SJSA1 (cell line): Measurements from ENCODE around the gene HPRT1. TPM values are rescaled to one million over a fixed set of nuclear protein-coding genes. Genes with fewer than 3 reads are reported as not detected.

Source experiments
- DNase-seq, 2 experiments: peaks; one replicate each; pipeline ENCODE4 v3.0.0-alpha.2; 2015 to 2020; ENCODE audit warnings: low spot score in 2 of 2, low read depth in 1 of 2
- H3K27ac ChIP-seq: fragments of 250-450 bp; sonication (Bioruptor Pico); 2 replicates; pipeline ENCODE4 v1.5.1; 2020; ENCODE audit warnings: mild to moderate bottlenecking, moderate library complexity
- H3K27me3 ChIP-seq: fragments of 250-450 bp; sonication (Bioruptor Pico); replicated peaks from 2 replicates; pipeline ENCODE4 v1.5.1; 2020; ENCODE audit warnings: mild to moderate bottlenecking, moderate library complexity
- H3K36me3 ChIP-seq: fragments of 250-450 bp; sonication (Bioruptor Pico); 2 replicates; pipeline ENCODE4 v1.5.1; 2020; ENCODE audit warnings: mild to moderate bottlenecking
- H3K4me1 ChIP-seq: fragments of 250-450 bp; sonication (Bioruptor Pico); replicated peaks from 2 replicates; pipeline ENCODE4 v1.6.1; 2021; ENCODE audit warnings: mild to moderate bottlenecking
- H3K4me3 ChIP-seq: fragments of 250-450 bp; sonication (Bioruptor Pico); 2 replicates; pipeline ENCODE4 v1.5.1; 2020; ENCODE audit warnings: mild to moderate bottlenecking
- H3K9me3 ChIP-seq: fragments of 250-450 bp; sonication (Bioruptor Pico); replicated peaks from 2 replicates; pipeline ENCODE4 v1.5.1; 2020; ENCODE audit warnings: mild to moderate bottlenecking
- total RNA-seq: library from RNA; depleted of rRNA; stranded (reverse); fragments of >200 nt; shearing (Covaris generic); gene quantifications from 2 replicates; pipeline ENCODE4 v1.2.3, GENCODE V29; 2014; rRNA removed

The HPRT1 gene, protein sequence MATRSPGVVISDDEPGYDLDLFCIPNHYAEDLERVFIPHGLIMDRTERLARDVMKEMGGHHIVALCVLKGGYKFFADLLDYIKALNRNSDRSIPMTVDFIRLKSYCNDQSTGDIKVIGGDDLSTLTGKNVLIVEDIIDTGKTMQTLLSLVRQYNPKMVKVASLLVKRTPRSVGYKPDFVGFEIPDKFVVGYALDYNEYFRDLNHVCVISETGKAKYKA
- 19.2 and 21.4 TPM in 2 replicates for total RNA-seq

DNA sequence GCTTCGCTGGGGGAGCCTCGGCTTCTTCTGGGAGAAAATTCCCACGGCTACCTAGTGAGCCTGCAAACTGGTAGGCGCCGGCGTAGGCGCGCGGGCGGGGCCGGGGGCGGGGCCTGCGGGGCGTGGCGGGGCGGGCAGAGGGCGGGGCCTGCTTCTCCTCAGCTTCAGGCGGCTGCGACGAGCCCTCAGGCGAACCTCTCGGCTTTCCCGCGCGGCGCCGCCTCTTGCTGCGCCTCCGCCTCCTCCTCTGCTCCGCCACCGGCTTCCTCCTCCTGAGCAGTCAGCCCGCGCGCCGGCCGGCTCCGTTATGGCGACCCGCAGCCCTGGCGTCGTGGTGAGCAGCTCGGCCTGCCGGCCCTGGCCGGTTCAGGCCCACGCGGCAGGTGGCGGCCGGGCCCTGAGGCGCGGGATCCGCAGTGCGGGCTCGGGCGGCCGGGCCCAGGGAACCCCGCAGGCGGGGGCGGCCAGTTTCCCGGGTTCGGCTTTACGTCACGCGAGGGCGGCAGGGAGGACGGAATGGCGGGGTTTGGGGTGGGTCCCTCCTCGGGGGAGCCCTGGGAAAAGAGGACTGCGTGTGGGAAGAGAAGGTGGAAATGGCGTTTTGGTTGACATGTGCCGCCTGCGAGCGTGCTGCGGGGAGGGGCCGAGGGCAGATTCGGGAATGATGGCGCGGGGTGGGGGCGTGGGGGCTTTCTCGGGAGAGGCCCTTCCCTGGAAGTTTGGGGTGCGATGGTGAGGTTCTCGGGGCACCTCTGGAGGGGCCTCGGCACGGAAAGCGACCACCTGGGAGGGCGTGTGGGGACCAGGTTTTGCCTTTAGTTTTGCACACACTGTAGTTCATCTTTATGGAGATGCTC lies at the start of gene HPRT1:
TSS of gene HPRT1 (plus strand) at position 161 of the 857 bp plus-strand sequence. CDS start at position 308, 147 bp downstream.
- DNase-seq = peak; percentile 67 to 82
- H3K4me1 ChIP-seq = peaks cover 3% of the 10 kb centered on the region; the same call in 1 of the 2 replicates
- H3K36me3 ChIP-seq = peaks cover 3% of the 10 kb centered on the region
- peak within 1 kb of the TSS; percentile 80 for H3K27ac ChIP-seq
- H3K4me3 ChIP-seq = peak within 1 kb of the TSS; percentile 94
- no peaks in the 10 kb centered on the region for H3K9me3 ChIP-seq
- H3K27me3 ChIP-seq = no peaks in the 10 kb centered on the region

DNA sequence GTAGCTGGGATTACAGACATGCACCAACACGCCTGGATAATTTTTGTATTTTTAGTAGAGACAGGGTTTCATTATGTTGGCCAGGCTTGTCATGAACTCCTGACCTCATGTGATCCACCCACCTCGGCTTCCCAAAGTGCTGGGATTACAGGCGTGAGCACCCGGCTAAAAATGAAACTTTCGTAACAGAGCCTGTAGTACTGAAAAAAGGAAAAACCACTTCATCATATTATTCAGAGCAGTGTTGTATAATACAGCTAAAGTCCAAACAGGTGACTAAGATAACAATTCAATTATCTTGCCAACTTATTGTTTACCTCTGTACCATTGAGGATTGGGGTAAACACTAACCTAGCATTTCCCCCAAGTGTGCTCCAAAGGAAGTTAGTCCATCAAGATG lies 43.9 kb upstream of the HPRT1 start:
- Histone ChIP-seq H3K27me3 (no peaks in the 10 kb centered on the region), H3K36me3 (peaks cover 13% of the 10 kb centered on the region), H3K4me3 (no peak overlapping the region), H3K27ac (no peak overlapping the region), H3K4me1 (peaks cover 7% of the 10 kb centered on the region; the same call in 1 of the 2 replicates), H3K9me3 (no peaks in the 10 kb centered on the region)
- DNase-seq = no peak

DNA sequence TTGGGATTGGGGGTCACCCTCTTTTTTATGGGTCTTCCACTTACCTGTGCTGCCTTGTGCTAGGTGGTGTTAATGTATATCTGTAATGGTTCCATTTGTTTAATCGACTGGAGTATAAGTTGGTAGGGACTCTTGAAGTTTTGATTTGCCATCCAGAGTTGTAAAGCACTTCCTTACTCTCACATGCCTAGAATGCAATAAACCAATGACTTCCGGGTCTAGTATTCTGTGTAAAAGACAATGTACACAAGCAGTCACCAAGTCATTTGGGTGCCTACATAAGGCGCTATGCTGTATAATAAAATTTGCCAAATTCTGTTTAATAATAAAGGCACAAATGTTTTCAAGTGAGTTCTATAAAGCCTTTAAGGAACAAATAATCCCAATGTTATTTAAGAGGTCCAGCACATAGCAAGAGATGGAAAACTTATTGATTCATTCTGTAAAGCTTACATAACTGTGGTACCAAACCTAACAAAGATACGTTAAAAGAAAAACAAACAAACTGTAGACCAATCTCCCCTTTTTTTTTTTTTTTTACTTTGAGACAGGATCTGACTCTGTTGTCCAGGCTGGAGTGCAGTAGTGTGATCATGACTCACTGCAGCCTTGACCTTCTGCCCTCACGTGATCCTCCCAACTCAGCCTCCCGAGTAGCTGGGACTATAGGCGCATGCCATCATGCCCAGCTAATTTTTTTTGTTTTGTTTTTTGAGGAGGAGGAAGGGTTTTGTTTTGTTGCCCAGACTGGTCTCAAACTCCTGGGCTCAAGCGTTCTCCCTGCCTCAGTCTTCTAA lies 41.5 kb upstream of the HPRT1 start:
- Histone ChIP-seq H3K4me1 (peaks cover 7% of the 10 kb centered on the region; the same call in 1 of the 2 replicates), H3K36me3 (peaks cover 13% of the 10 kb centered on the region), H3K27me3 (no peaks in the 10 kb centered on the region), H3K9me3 (no peaks in the 10 kb centered on the region), H3K27ac (no peak overlapping the region), H3K4me3 (no peak overlapping the region)
- DNase-seq = peak; percentile 24 to 48

DNA sequence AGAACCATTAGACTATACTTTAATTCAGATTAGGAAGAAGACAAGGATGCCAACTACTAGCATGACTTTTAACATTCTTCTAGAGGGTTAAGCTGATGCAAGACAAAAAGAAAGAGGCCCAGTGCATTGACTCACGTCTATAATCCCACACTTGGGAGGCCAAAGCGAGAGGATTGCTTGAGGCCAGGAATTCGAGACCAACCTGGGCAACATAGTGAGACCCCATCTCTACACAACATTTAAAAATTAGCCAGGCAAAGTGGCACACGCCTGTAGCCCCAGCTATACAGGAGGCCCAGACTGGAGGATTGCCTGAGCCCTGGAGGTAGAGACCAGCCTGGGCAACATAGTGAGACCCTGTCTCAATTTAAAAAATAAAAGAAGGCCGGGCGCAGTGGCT lies 40.2 kb upstream of the HPRT1 start:
- Histone ChIP-seq H3K4me3 (no peak overlapping the region), H3K4me1 (peaks cover 7% of the 10 kb centered on the region; the same call in 1 of the 2 replicates), H3K27ac (no peak overlapping the region), H3K36me3 (peaks cover 13% of the 10 kb centered on the region), H3K27me3 (no peaks in the 10 kb centered on the region), H3K9me3 (no peaks in the 10 kb centered on the region)
- DNase-seq = no peak

DNA sequence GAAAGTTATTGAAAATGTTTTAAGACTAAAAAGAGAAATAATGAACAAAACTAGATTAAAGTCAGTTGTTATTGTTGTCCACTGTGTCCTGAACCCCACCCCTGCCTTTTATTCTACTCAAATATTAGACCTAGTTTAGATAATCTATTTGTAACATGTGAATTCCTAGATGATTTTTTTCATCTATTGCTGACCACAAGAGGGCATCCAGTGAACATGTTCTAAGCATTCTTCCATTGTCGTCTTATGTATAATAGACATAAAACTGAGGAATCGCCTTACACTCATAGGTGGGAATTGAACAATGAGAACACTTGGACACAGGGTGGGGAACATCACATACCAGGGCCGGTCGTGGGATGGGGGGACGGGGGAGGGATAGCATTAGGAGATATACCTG lies 36.4 kb upstream of the HPRT1 start:
- no peak overlapping the region for H3K27ac ChIP-seq
- H3K4me1 ChIP-seq = peaks cover 2% of the 10 kb centered on the region; the same call in 1 of the 2 replicates
- H3K4me3 ChIP-seq = no peak overlapping the region
- no peaks in the 10 kb centered on the region for H3K27me3 ChIP-seq
- no peaks in the 10 kb centered on the region for H3K36me3 ChIP-seq
- H3K9me3 ChIP-seq = no peaks in the 10 kb centered on the region
- peak in 1 of 2 experiments; percentile 7 for DNase-seq

DNA sequence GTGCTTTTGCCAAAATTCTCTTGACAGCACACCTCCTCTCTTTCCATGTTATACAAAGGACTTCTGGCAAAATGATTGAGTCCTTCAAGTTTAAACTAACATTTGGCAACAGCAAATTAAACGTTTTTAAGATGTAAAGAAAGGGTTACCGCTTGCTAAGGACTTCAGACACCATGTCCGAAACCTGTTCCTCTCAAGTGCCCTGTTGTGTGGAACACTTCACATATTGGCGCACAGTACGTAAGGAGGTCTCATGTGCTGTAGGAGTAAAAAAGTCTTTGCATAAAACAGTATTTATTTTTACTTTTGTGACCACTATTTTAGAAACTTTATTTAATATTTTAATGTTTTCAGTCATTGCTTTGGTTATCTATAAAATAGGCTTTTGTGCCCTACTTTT lies 33.7 kb upstream of the HPRT1 start:
- H3K27ac ChIP-seq = no peak overlapping the region
- no peak for DNase-seq
- no peak overlapping the region for H3K4me3 ChIP-seq
- no peaks in the 10 kb centered on the region for H3K4me1 ChIP-seq
- H3K27me3 ChIP-seq = no peaks in the 10 kb centered on the region
- H3K36me3 ChIP-seq = no peaks in the 10 kb centered on the region; the same call in 1 of the 2 replicates
- no peaks in the 10 kb centered on the region for H3K9me3 ChIP-seq

DNA sequence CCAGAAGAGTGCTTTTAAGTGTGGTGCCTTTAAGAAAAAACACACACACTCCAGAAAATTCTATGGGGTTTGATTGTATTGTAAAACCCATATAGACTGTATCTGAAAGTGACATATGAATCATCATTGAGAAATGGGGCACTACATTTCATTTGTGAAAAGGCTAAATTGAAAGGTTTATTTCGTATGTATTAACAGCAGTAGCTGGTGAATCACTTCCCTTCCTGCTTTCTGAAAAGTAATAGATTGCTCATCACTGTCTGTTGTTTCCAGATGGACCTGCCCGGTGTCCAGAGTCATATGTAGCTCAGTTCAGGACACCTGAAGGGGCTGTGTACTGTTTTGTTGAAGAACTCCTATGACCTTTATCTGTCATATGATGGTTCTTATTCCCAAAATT lies 28.1 kb upstream of the HPRT1 start:
- no peak overlapping the region for H3K27ac ChIP-seq
- H3K4me3 ChIP-seq = no peak overlapping the region
- H3K36me3 ChIP-seq = no peaks in the 10 kb centered on the region; the same call in 1 of the 2 replicates
- H3K27me3 ChIP-seq = no peaks in the 10 kb centered on the region
- no peaks in the 10 kb centered on the region for H3K9me3 ChIP-seq
- 0 out of 2 replicates have a peak, but pooled peaks cover 3% of the 10 kb centered on the region for H3K4me1 ChIP-seq
- DNase-seq = peak in 1 of 2 experiments; percentile 9

DNA sequence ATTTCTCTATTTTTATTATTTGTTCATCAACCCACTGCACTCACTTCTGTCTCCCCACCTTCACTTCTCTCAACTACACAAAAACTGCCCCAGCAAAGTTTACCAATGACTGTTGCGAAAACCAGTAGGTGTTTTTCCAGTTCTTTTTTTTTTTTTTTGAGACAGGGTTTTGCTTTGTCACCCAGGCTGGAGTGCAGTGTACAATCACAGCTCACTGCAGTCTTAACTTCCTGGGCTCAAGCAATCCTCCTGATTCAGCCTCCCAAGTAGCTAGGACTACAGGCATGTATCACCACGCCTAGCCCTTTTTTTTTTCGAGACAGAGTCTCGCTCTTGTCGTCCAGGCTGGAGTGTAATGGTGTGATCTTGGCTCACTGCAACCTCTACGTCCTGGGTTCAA lies 24.1 kb upstream of the HPRT1 start:
- Histone ChIP-seq H3K27ac (no peak overlapping the region), H3K4me3 (no peak overlapping the region), H3K36me3 (no peaks in the 10 kb centered on the region), H3K27me3 (no peaks in the 10 kb centered on the region), H3K9me3 (no peaks in the 10 kb centered on the region), H3K4me1 (0 out of 2 replicates have a peak, but pooled peaks cover 3% of the 10 kb centered on the region)
- no peak for DNase-seq

DNA sequence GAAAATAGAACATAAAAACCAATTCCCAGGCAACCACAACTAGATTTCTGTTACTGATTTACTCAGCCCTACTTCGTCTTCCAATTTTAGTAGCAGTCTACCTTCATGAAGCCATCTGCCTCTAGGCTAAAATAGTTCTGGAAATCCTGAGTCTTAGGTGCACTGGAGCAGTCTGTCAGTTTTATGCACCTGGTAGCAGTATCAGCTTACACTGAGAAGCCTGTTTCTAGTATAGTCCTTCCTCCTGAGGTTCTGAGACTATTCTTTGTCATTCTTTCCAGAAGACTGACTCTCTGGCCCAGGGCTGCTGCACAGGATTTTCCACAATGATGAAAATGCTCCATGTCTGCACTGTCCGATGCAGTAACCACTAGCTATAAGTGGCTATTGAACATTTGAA lies 16.9 kb upstream of the HPRT1 start:
- Histone ChIP-seq H3K27ac (no peak overlapping the region), H3K9me3 (no peaks in the 10 kb centered on the region), H3K4me3 (no peak overlapping the region), H3K36me3 (no peaks in the 10 kb centered on the region), H3K4me1 (no peaks in the 10 kb centered on the region), H3K27me3 (no peaks in the 10 kb centered on the region)
- DNase-seq = no peak

DNA sequence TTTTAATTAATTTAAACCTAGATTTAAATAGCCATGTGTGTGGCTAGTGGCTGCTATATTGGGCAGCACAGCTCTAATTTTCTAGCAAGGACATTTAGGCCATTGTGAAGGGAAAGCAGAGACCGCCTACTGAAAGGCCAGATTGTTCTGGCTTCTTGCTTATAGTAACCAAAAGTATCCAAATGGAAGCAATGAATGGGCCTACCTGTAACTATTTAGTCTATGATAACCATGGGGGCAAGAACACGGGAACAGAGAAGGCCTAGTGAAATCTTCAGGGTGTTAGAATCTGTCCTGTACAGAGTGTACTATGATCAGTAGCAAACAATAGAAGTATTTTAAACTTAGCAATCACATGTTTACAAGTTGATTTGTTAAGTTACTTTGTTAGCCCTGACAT lies 16.5 kb upstream of the HPRT1 start:
- Histone ChIP-seq H3K4me1 (no peaks in the 10 kb centered on the region), H3K36me3 (no peaks in the 10 kb centered on the region), H3K4me3 (no peak overlapping the region), H3K9me3 (no peaks in the 10 kb centered on the region), H3K27me3 (no peaks in the 10 kb centered on the region), H3K27ac (no peak overlapping the region)
- no peak for DNase-seq

DNA sequence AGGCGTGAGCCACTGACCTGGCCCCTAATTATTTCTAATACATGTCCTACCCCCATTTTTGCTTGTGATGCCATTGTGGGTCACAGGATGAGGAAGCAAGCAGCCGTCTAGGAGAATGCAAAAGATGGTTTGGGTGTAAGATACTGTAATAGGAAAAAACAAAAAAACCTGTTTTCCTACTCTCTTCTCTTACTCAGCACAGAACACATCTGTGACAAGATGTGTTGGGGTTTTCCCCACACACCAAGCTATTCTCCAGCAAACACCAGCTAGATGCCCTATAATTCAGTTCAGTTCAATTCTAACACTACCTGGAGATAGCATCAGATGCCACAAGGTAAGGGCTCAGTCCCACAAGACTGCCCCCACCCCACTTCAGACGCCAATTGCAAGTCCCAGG lies 15.3 kb upstream of the HPRT1 start:
- Histone ChIP-seq H3K9me3 (no peaks in the 10 kb centered on the region), H3K36me3 (no peaks in the 10 kb centered on the region), H3K27me3 (no peaks in the 10 kb centered on the region), H3K27ac (no peak overlapping the region), H3K4me1 (no peaks in the 10 kb centered on the region), H3K4me3 (no peak overlapping the region)
- DNase-seq = no peak

DNA sequence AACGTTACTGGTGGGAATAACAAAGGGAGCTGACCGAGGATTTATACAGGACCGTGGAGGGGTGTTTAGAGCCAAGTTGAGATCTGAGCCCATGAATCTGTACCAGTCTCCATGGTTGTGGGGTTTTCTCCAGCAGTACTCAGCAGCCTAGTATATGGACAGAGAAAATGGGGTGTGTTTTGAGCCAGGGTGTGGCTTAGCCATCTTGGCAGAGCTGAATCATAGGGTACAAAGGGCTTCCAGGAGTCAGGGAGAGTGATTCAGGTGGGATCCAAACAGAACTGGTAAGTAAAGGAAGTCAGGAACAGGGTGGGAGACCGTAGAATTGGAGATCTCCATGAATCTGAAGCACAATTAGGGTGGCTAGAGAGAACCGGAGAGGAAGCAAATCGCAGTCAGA lies 7.4 kb upstream of the HPRT1 start:
- Histone ChIP-seq H3K9me3 (no peaks in the 10 kb centered on the region), H3K36me3 (no peaks in the 10 kb centered on the region), H3K4me1 (no peaks in the 10 kb centered on the region), H3K27ac (no peak overlapping the region), H3K4me3 (no peak overlapping the region), H3K27me3 (no peaks in the 10 kb centered on the region)
- no peak for DNase-seq

DNA sequence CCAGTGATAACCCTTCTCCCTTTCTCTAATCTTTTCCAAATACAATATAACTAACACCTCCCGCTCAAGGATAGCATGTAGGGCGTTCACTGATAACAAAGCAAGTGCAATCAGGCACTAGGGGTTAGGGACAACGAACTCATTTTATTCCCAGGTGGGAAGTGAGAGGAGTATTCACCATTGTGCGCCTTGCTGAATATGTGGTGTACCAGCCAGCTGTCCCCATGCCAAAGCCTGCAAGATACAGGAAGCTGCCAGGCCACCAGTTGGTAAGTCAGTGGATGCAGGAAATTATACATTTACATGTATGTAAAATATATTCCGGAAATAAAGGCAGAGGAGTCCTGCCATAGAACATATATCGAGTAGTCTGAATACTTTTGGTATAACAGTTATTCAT lies 6.3 kb upstream of the HPRT1 start:
- no peaks in the 10 kb centered on the region for H3K4me1 ChIP-seq
- H3K4me3 ChIP-seq = no peak overlapping the region
- no peaks in the 10 kb centered on the region for H3K27me3 ChIP-seq
- no peak for DNase-seq
- no peaks in the 10 kb centered on the region for H3K36me3 ChIP-seq
- H3K27ac ChIP-seq = no peak overlapping the region
- H3K9me3 ChIP-seq = no peaks in the 10 kb centered on the region
